GM10847 (cell line): ENCODE results near the gene GSTA5.

Experiments used
- POLR2A ChIP-seq: IDR thresholded peaks from 2 replicates; pipeline ENCODE4 v1.6.1; 2011; ENCODE audit not compliant: insufficient read length; ENCODE audit errors: extremely low read depth

GSTA5 gene

GRCh38 chr6:52840763-52841585 lies at the start of gene GSTA5:
Gene GSTA5 (minus strand): TSS chr6:52840813.
- no peak for TF ChIP-seq POLR2A

GRCh38 chr6:52890018-52890417 lies 49.4 kb upstream of the GSTA5 start:
- no peak for TF ChIP-seq POLR2A

GRCh38 chr6:52887910-52888524 lies 47.4 kb upstream of the GSTA5 start:
- no peak for TF ChIP-seq POLR2A

GRCh38 chr6:52881996-52882841 lies 41.6 kb upstream of the GSTA5 start:
- no peak for TF ChIP-seq POLR2A

- TF ChIP-seq POLR2A, result no peak
Observed at GRCh38 chr6:52881662-52881995, 41.0 kb upstream of the GSTA5 start.

- TF ChIP-seq POLR2A, result no peak
Observed at GRCh38 chr6:52877786-52878185, 37.2 kb upstream of the GSTA5 start.

- no peak for TF ChIP-seq POLR2A
Observed at GRCh38 chr6:52877168-52877567, 36.6 kb upstream of the GSTA5 start.

- no peak for TF ChIP-seq POLR2A
Observed at GRCh38 chr6:52876056-52876787, 35.6 kb upstream of the GSTA5 start.

GRCh38 chr6:52872031-52872430 lies 31.4 kb upstream of the GSTA5 start:
- TF ChIP-seq POLR2A, result no peak

GRCh38 chr6:52871621-52872020 lies 31.0 kb upstream of the GSTA5 start:
- no peak for TF ChIP-seq POLR2A

- no peak for TF ChIP-seq POLR2A
Observed at GRCh38 chr6:52868240-52868639, 27.6 kb upstream of the GSTA5 start.

- TF ChIP-seq POLR2A, result no peak
Observed at GRCh38 chr6:52858416-52858815, 17.8 kb upstream of the GSTA5 start.

- no peak for TF ChIP-seq POLR2A
Observed at GRCh38 chr6:52849137-52849536, 8.5 kb upstream of the GSTA5 start.

- no peak for TF ChIP-seq POLR2A
Observed at GRCh38 chr6:52846002-52846401, 5.4 kb upstream of the GSTA5 start.

- TF ChIP-seq POLR2A, result no peak
Observed at GRCh38 chr6:52843605-52844004, 3.0 kb upstream of the GSTA5 start.

- no peak for TF ChIP-seq POLR2A
Observed at GRCh38 chr6:52839124-52840055, 1.2 kb downstream of the GSTA5 start.
